GM21717 (cell line): ENCODE results near the gene CCDC154.
"Not testable (repeated sequence)": the region's sequence is repeated elsewhere in the genome, so short reads cannot be mapped to it uniquely, and the experiment has no call there.

ENCODE experiments used
- ATAC-seq: cut with Tn5 transposase; IDR thresholded peaks from one replicate; pipeline ENCODE4 v1.9.1; 2021; ENCODE audit warnings: mild to moderate bottlenecking, moderate library complexity; ENCODE audit not compliant: unreplicated experiment

Gene CCDC154, protein sequence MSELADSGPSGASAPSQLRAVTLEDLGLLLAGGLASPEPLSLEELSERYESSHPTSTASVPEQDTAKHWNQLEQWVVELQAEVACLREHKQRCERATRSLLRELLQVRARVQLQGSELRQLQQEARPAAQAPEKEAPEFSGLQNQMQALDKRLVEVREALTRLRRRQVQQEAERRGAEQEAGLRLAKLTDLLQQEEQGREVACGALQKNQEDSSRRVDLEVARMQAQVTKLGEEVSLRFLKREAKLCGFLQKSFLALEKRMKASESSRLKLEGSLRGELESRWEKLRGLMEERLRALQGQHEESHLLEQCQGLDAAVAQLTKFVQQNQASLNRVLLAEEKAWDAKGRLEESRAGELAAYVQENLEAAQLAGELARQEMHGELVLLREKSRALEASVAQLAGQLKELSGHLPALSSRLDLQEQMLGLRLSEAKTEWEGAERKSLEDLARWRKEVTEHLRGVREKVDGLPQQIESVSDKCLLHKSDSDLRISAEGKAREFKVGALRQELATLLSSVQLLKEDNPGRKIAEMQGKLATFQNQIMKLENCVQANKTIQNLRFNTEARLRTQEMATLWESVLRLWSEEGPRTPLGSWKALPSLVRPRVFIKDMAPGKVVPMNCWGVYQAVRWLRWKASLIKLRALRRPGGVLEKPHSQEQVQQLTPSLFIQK

DNA sequence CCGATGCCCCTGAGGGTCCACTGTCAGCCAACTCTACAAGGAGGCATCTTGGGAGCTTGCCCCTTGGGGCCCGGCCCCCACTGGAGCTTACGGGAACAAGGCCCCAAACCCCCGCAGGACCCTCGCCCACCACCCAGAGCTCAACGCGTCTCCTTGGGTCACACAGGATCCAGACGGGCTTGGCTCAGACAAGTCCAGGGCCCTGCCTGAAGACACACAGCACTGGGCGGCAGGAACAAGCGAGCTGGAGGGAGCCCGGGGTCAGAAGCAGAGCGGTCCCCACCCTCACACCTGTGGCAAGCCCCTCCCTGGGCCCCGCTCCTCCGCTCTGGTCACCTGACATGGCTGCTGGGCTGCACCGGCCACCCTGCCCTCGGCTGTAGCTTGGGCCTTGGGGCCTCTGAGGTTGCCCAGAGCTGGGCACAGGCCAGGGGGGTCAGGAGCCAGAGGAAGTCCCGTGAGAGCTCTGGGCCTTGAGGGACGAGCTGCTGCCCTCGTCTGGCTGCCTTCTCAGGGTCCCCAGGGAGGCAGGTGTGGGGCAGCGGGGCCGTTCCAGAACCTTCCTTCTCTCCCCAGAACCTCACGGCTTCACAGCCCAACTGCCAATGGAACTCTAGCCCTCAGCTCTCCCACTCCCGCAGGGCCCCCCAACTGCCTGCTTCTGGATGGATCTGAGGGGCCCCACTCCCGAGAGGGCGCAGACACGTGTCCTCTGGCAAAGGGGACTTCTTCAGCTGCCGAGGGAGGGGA is at the start of gene CCDC154:
CCDC154 (minus strand) TSS at position 577 of the 750 bp plus-strand sequence; CDS start at position 343, 234 bp downstream.
- no peak for ATAC-seq

DNA sequence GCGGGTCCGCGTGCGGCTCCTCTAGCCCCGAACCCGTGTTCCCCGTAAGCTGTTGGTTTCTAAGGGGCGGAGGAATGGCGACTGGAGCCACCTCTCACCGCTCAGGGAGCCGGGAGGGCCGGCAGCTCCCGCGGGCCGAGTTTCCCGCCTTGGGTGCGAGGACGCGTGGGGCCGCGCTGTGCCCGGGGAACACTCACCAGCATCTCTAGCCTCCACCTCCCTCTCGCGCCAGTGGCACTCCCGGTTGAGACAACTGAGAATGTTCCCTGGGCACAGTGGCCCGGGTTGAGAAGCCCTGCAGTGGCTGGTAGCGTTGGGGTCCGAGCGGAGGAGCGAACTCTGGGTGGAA is 49.4 kb upstream of the CCDC154 start:
- ATAC-seq, result no peak

DNA sequence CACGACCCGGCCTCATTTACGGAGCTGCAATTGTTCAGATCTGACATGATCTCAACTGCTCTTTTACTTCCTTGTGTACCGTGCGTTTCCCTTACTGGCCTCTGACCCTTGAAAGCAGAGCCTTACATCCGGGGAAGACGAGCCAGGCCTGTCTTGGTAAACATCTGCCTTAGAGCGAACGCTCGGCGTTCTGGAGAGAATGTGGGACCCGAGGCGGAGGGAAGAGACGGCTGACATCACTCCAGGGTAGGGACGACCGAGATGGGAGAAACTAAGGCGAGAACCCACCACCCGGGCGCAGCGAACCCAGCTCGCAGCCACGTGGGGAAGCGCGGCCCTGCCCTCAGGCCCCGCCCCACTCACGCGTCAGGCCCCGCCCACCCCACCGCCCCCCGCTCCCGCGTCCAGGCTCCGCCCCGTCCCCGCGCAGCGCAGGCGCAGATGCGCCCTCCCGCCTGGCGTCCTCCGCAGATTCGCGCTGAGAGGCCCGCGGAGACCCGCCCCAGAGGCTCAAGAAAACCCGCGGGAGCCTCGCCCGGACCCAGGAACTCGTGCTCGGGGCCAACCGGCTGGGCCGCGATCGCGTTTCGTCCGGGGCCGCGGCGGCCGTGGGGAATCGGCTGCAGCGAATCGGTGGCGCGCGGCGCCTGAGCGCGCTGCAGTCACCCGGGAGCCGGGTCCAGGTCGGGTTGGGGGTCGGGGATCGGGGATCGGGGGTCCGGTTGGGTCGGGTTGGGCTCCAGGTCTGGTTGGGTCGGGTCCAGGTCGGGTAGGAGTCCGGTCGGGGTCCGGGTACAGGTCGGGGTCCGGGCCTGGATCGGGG is 48.8 kb upstream of the CCDC154 start, which contains the start of gene TELO2:
TELO2 (plus strand) TSS at position 438 of the 823 bp plus-strand sequence. CDS start 922 bp downstream, outside the sequence.
- peak; percentile 37 for ATAC-seq

DNA sequence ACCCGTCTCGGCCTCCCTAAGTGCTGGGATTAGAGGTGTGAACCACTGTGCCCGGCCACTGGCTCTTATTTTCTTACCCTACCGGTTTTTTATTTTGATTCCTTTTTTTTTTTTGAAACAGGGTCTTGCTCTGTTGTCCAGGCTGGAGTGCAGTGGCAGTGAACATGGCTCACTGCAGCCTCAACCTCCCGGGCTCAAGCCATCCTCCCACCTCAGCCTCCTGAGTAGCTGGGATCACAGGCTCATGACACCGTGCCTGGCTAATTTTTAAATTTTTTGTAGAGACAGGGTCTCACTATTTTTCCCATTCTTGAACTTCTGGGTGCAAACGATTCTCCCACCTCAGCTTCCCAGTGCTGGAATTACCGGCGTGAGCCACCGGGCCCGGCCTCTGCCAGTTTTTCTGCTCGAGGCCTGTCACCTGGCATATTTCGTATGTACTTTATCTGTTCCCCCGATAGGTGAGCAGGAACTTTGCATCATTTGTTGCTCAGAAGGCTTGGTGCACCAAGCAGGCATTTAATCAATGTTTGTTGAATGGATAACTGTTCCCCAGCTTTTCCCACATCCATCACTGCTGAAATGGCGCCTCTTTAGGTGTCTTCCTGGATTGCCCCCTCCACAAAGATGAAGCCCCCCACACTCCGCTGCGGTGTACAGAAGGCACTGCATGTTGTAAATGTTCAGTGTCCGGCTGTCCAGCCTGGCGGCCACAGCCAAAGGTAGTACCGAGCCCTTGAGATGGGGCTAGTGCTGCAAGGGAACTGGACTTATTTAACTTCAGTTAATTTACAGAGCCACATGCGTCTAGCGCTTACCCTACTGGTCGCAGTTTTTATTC is 47.9 kb upstream of the CCDC154 start:
- no peak for ATAC-seq

DNA sequence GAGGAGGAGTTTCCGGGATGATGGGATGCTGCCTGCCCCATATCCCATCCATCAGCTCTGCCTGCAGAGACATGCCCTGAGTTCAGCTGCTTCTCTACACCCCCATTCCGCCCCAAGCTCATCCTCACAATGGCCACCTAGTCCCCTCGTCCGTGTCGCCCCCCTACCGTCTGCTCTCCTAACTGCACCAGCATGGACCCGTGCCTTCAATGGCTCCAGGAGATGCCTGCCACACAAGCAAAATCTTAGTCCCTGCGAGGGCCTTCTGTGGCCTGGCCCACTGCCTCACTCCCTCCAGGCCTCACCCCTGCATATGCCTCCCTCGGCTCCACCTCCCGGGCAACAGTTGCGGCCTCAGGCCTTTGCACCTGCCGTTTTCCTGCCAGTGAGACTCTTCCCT is 47.0 kb upstream of the CCDC154 start:
- no peak for ATAC-seq

DNA sequence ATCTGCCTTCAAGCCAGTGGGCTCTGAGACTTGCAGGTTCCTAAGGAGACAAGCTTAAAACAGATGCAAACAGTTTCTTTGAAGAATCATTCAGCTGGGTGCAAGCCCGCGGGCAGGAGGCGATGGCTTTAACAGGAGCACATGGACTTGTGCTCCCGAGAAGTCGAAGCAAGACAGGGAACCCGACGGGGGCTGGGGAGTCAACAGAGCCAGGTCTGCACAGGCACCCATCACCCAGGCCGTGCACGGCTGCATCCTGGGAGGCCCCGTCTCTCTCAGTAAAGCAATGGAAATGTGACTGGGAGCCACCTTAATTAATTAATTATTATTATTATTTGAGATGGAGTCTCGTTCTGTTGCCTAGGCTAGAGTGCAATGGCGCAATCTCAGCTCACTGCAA is 44.7 kb upstream of the CCDC154 start:
- no peak for ATAC-seq

DNA sequence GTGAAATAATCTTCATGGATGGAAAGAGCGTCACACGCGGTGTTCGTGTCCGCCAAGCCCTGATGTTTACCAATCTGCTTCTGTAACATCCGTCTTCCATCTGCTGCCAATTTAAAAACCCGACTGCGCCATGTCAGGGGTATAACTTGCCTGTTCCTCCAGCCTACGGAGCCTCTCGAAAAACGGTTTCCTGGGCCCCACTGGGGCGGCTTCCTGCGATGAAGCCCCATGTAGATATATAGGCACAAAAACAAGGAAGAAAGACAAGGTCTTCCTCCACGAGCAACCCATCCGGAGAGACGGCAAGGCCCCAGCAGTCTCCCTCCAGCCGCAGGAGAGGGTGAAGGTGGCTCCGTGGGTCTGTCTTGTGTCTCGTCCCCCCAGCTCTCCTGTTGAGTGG is 44.3 kb upstream of the CCDC154 start, which contains the start of gene PTX4:
PTX4 (minus strand) TSS at position 326 of the 400 bp plus-strand sequence; CDS start at position 291, 35 bp downstream.
- no peak for ATAC-seq

DNA sequence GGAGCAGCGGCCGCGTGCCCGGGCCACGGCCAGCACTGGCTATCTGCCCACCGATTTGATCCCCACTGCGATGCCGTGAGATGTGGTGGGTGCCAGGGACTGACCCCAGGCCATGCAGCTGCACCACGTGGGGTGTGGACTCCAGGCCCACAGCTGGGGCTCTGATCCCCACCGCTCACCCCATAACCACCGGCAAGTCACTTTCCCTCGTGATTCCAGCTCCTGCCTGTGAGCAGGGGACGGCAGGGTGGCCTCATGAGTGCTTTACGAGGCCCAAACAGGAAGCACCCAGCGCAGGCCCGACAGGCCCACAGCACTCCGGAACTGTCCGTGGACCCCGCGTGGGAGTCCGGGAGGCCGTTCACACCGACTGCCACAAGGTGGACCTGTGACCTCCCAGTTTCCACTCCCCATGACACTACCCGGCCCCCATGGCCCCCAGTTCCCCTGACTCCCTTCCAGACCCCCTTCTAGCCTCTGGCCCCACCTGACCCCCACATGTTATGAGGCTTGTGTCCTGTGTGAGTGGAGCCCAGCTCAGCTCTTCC is 43.8 kb upstream of the CCDC154 start:
- no peak for ATAC-seq

DNA sequence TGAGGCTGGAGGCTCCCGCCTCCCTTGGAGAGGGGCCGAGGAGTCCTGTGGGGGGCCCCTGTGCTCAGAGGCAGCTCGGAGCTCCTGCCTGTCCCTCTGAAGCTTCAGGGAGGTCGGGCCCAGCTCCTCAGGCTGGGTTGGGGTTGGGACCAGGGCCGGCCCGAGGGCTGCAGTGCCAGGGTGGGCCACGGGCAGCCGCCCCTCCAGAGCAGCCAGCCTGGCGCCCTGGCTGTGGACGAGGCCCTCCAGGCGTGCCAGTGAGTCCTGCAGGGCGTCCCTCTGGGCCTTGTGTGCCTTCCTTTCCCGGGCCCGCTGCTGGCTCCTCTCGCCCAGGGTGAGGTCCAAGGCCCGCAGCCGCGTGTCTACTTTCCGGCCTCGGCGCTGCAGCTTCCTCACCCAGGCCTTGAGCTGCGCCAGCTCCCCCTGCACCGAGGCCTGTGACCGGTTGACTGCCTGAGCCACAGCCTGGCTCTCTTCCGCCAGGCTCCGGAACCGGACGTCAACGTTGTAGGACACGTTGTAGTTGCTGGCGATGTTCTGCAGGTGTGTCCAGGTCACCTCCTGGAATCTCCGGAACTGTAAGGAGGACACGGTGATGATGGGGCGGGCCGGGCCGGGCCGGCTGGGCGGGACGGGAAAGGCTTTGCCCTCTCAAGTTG is 43.2 kb upstream of the CCDC154 start:
- ATAC-seq, result no peak

DNA sequence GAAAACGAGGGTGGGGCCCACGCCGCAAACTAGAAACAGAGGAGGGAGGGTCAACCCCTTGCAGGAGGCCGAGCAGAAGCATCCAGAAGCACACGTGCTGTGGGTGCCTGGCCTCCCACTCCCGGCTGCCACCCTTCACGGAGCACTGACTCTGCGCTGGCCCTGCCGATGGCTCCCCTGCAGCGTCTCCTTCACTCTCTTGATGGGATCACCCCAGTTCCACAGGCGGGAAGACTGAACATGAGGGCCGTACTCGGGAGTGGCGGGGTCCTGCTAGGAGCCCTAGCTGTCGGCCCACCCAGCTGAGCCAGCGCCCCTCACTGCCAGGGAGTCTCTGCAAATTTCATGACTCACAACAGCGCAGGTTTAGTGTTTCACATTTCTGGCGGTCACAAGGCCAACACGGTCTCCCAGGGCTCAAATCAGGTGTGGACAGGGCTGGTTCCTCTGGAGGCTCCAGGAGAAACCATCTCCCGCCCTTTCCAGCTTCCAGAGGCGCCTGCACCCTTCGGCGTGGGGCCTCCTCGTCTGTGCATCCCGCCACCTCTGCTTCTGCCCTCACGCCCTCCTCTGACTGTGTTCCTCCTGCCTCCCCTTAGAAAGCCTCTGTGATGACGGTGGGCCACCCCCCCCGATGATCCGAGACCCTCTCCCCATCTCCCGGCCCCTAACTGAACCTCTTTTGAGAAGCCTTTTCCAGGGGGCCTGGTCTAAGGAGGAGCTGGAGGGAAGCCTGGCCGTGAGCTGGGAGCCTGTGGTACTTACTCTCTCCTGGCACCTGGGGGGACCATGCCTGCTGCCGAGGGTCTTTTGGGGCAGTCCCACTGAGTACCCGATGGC is 42.4 kb upstream of the CCDC154 start:
- ATAC-seq, result no peak

DNA sequence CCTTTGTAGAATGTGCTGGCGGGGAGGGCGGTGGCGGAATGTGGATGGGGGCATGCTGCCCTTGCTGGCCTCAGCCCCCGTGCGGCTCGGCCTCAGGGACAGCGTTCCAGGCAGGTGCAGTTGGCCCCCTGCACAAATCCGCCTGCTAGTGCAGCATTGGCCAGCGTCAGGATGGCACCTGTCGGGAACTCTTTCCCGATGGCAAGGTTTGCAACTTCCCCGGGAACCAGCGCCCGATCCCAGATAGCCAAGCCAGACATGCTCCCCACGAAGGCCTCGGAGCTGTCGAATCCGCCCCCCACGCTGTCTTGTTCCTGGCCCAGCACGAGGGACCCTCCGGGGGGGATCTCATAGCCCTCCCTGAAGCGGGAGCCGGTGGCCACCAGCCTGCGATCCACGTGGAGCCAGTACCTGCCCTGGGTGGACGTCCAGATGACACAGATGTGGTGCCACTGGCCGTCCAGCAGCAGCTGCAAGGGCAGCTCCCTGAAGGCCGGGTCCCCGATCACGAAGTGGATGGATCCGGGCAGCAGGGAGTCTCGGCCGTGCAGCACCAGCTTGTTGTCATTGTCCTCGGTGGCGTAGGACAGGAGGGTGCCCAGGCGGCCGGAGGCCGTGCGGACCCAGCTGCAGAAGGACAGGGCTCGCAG is 41.6 kb upstream of the CCDC154 start:
- no peak for ATAC-seq

DNA sequence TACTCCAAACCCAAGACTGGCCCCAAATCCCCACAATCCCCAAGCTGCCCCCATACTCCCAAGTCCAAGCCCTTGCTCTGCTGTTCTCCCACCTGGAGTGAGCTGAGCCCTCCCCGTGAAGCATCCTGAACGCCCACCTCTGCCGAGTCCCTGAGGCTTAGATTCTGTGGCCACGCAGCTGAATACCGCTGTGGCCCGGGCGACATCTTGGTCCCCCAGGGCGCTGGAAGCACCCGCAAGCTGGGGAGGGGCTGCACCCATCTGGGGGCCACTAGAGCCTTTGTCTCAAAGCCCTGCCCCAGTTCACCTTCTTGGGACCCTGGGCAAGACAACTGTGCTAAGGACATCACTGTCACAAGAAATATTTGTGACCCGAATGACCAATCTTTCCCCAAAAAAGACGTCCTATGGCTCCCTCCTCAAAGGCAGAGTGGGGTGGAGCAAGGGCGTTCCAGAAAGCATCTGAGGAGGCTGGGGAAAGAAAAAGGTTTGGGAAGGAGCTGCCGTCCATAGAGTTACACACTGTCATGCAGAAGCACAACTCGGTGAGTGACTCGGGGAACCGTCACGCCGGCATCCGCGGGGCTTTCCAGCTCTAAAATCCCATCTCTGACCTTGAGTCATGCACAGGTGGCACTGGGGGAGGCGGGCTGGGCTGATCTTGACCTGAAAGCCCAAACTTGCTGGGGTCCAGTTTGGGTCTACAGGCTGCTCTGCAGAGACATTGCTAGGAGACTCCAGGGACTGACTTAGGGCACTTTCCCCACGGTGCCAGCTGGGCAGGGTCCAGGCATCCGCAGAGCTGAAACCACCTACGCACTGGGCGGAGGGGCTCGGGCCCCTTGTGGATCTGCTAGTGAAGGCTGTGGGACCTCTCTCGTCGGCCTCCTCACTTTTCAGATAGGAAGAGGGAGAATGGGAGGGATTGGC is 37.8 kb upstream of the CCDC154 start:
- no peak for ATAC-seq

DNA sequence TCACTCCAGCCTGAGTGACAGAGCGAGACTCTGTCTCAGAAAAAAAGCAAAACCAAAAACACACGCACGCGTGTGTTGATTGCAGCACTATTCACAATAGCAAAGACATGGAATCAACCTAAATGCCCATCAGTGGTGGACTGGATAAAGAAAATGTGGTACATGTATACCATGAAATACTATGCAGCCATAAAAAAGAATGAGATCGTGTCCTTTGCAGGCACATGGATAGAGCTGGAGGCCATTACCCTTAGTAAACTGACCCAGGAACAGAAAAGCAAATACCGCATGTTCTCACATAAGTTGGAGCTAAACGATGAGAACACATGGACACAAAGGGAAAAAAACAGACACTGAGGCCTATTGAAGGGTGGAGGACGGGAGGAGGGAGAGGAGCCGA is 34.6 kb upstream of the CCDC154 start:
- ATAC-seq, result not testable (repeated sequence)

DNA sequence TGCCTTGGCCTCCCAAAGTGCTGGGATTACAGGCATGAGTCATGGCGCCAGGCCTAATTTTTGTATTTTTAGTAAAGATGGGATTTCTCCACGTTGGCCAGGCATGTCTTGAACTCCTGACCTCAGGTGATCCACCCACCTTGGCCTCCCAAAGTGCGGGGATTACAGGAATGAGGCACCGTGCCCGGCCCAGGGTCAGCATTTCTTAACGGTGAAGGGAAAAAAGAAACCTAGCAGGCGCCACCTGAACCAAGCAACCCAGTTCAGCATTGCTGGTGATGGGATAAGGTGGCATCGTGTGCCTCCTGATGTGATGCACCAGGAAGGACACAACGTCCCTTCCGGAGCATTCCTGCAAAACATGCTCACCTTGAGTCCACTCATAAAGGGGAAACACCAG is 32.7 kb upstream of the CCDC154 start:
- ATAC-seq, result no peak

DNA sequence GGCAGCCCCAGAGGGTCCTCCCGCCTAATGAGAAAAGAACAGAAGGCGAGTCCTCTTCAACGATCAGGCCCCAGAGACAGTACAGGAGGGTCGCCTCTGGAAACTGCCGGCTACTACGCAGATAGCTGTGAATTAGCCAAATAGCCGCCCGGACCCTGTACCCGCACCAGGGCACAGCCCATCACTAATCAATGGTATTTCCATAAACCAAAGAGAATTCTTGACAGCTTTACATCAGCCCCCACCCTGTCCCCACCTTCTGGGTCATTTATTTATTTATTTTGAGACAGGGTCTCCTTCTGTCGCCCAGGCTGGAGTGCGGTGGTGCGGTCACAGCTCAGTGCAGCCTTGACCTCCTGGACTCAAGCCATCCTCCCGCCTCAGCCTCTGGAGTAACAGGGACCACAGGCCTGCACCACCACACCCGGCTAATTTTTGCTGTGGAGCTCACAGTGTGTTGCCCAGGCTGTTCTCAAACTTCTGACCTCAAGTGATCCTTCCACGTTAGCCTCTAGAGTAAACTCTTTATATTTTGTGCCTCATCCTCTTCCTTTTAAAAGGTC is 31.3 kb upstream of the CCDC154 start:
- ATAC-seq, result peak; percentile 5
